H9 (cell line): ENCODE results near the gene FOXD4L6. TPM values are rescaled to one million over a fixed set of nuclear protein-coding genes. Genes with fewer than 3 reads are reported as not detected.
"Not testable (repeated sequence)": the region's sequence is repeated elsewhere in the genome, so short reads cannot be mapped to it uniquely, and the experiment has no call there.

Experiments
- DNase-seq: peaks from one replicate; pipeline ENCODE4 v3.0.0-alpha.2; 2017
- H2AFZ ChIP-seq: one replicate; pipeline ENCODE4 v1.6.1; 2013; ENCODE audit warnings: mild to moderate bottlenecking, low read length, control low read depth, moderate library complexity
- H2AK5ac ChIP-seq: 2 replicates; pipeline ENCODE4 v1.6.1; 2013; ENCODE audit warnings: low read length, control low read depth, mixed read lengths; ENCODE audit not compliant: insufficient read length
- H2BK120ac ChIP-seq: one replicate; pipeline ENCODE4 v1.6.1; 2013; ENCODE audit warnings: low read depth, mild to moderate bottlenecking, low read length, control low read depth, inconsistent platforms; ENCODE audit not compliant: poor library complexity, severe bottlenecking
- H2BK12ac ChIP-seq: 2 replicates; pipeline ENCODE4 v1.6.1; 2013; ENCODE audit warnings: low read length, control low read depth, mixed read lengths, low read depth; ENCODE audit not compliant: insufficient read length
- H2BK15ac ChIP-seq: 2 replicates; pipeline ENCODE4 v1.6.1; 2013; ENCODE audit warnings: low read depth, low read length, control low read depth
- H2BK20ac ChIP-seq: one replicate; pipeline ENCODE4 v1.6.1; 2013; ENCODE audit warnings: low read depth, mild to moderate bottlenecking, low read length, control low read depth, inconsistent platforms; ENCODE audit not compliant: poor library complexity, severe bottlenecking
- H2BK5ac ChIP-seq: 2 replicates; pipeline ENCODE4 v1.6.1; 2013; ENCODE audit warnings: low read length, control low read depth, mixed read lengths; ENCODE audit not compliant: insufficient read length
- H3K14ac ChIP-seq: 2 replicates; pipeline ENCODE4 v1.6.1; 2013; ENCODE audit warnings: low read length, control low read depth; ENCODE audit not compliant: insufficient read depth
- H3K18ac ChIP-seq: 2 replicates; pipeline ENCODE4 v1.6.1; 2013; ENCODE audit warnings: low read depth, mild to moderate bottlenecking, mixed read lengths, low read length, control low read depth; ENCODE audit not compliant: insufficient read length
- H3K23ac ChIP-seq: 2 replicates; pipeline ENCODE4 v1.6.1; 2013; ENCODE audit warnings: low read length, control low read depth, mixed read lengths, low read depth; ENCODE audit not compliant: insufficient read length
- H3K23me2 ChIP-seq: 2 replicates; pipeline ENCODE4 v1.6.1; 2013; ENCODE audit warnings: low read depth, mild to moderate bottlenecking, mixed read lengths, low read length, control low read depth; ENCODE audit not compliant: insufficient read length, poor library complexity, severe bottlenecking
- H3K27ac ChIP-seq: 2 replicates; pipeline ENCODE4 v1.5.1; 2013; ENCODE audit warnings: low read length, control low read depth, mixed read lengths, low read depth; ENCODE audit not compliant: insufficient read length
- H3K27me3 ChIP-seq: 2 replicates; pipeline ENCODE4 v1.6.1; 2013; ENCODE audit warnings: low read length, control low read depth, inconsistent platforms; ENCODE audit not compliant: insufficient read depth
- H3K4ac ChIP-seq: 2 replicates; pipeline ENCODE4 v1.6.1; 2013; ENCODE audit warnings: low read depth, mild to moderate bottlenecking, control low read depth, inconsistent platforms, low read length, moderate library complexity
- H3K4me1 ChIP-seq: 2 replicates; pipeline ENCODE4 v1.6.1; 2013; ENCODE audit warnings: low read length, control low read depth, inconsistent platforms; ENCODE audit not compliant: insufficient read depth
- H3K4me2 ChIP-seq: 2 replicates; pipeline ENCODE4 v1.6.1; 2013; ENCODE audit warnings: low read length, control low read depth, mixed read lengths; ENCODE audit not compliant: insufficient read length, insufficient read depth
- H3K56ac ChIP-seq: 2 replicates; pipeline ENCODE4 v1.6.1; 2013; ENCODE audit warnings: low read depth, mild to moderate bottlenecking, mixed read lengths, low read length, control low read depth; ENCODE audit not compliant: insufficient read length
- H3K79me1 ChIP-seq: 2 replicates; pipeline ENCODE4 v1.6.1; 2013; ENCODE audit warnings: low read depth, mild to moderate bottlenecking, moderate library complexity, low read length, control low read depth, inconsistent platforms; ENCODE audit not compliant: insufficient read depth, poor library complexity, severe bottlenecking
- H3K79me2 ChIP-seq: 2 replicates; pipeline ENCODE4 v1.6.1; 2013; ENCODE audit warnings: low read length, control low read depth, inconsistent platforms; ENCODE audit not compliant: insufficient read depth
- H3K9ac ChIP-seq: 2 replicates; pipeline ENCODE4 v1.6.1; 2013; ENCODE audit warnings: low read length, control low read depth, mixed read lengths; ENCODE audit not compliant: insufficient read length; ENCODE audit errors: extremely low read depth
- H3K9me3 ChIP-seq: one replicate; pipeline ENCODE4 v1.6.1; 2013; ENCODE audit warnings: low read depth, low read length, inconsistent platforms; ENCODE audit not compliant: control insufficient read depth
- H3T11ph ChIP-seq: one replicate; pipeline ENCODE4 v1.6.1; 2013; ENCODE audit warnings: mild to moderate bottlenecking, low read length, control low read depth, inconsistent platforms
- H4K20me1 ChIP-seq: one replicate; pipeline ENCODE4 v1.6.1; 2013; ENCODE audit not compliant: control insufficient read depth, insufficient read length, insufficient read depth
- H4K5ac ChIP-seq: 2 replicates; pipeline ENCODE4 v1.6.1; 2013; ENCODE audit warnings: low read depth, mild to moderate bottlenecking, mixed read lengths, low read length, control low read depth; ENCODE audit not compliant: insufficient read length
- H4K8ac ChIP-seq: replicated peaks from 2 replicates; pipeline ENCODE4 v1.6.1; 2013; ENCODE audit warnings: low read length, control low read depth, mixed read lengths, low read depth; ENCODE audit not compliant: insufficient read length
- H4K91ac ChIP-seq: 2 replicates; pipeline ENCODE4 v1.6.1; 2013; ENCODE audit warnings: low read depth, mild to moderate bottlenecking, moderate library complexity, mixed read lengths, low read length, control low read depth; ENCODE audit not compliant: insufficient read length
- H3K27ac Mint-ChIP-seq, 3 experiments: 2 replicates in 2 of 3; 3 replicates in 1 of 3; pipeline ENCODE4 v1.8.0; 2020 to 2021; ENCODE audit warnings: mixed read lengths in 3 of 3, mild to moderate bottlenecking in 1 of 3, moderate library complexity in 1 of 3
- H3K27me3 Mint-ChIP-seq: 2 replicates; pipeline ENCODE4 v1.8.0; 2021; ENCODE audit warnings: low read depth, mild to moderate bottlenecking, moderate library complexity, mixed read lengths
- H3K36me3 Mint-ChIP-seq, 3 experiments: 2 replicates in 2 of 3; 3 replicates in 1 of 3; pipeline ENCODE4 v1.8.0; 2020 to 2021; ENCODE audit warnings: low read depth in 3 of 3, mixed read lengths in 3 of 3; ENCODE audit not compliant: insufficient read depth in 1 of 3
- H3K4me1 Mint-ChIP-seq, 2 experiments: 2 replicates each; pipeline ENCODE4 v1.8.0; 2020; ENCODE audit warnings: mixed read lengths in 2 of 2
- H3K4me3 Mint-ChIP-seq, 2 experiments: 2 replicates in 1 of 2; 3 replicates in 1 of 2; pipeline ENCODE4 v1.8.0; 2020 to 2021; ENCODE audit warnings: mild to moderate bottlenecking in 2 of 2, mixed read lengths in 2 of 2, moderate library complexity in 1 of 2
- H3K9me3 Mint-ChIP-seq, 2 experiments: 2 replicates in 1 of 2; 3 replicates in 1 of 2; pipeline ENCODE4 v1.8.0; 2020; ENCODE audit warnings: mild to moderate bottlenecking in 2 of 2, mixed read lengths in 2 of 2, moderate library complexity in 1 of 2
- WGBS: extraction: QIAGEN DNeasy Blood & Tissue Kit; methylation state at CpG from one replicate; pipeline ENCODE4 v1.1.7; 2013; ENCODE audit warnings: missing lambda C conversion rate, low lambda C conversion rate, mixed read lengths; ENCODE audit not compliant: insufficient read length; ENCODE audit errors: extremely low coverage; 5-methylcytosine and 5-hydroxymethylcytosine counted together
- total RNA-seq: library from RNA; stranded (reverse); gene quantifications from 2 replicates; pipeline ENCODE4 v1.2.1, GENCODE V29; 2021

The FOXD4L6 gene
- total RNA-seq, 1 experiment from 2014 or later: 0.13 TPM

GRCh38 chr9:41095060-41095459, 33.4 kb downstream of the FOXD4L6 start:
- peaks cover 56% of the 10 kb centered on the region for H3K27me3 Mint-ChIP-seq

DNA sequence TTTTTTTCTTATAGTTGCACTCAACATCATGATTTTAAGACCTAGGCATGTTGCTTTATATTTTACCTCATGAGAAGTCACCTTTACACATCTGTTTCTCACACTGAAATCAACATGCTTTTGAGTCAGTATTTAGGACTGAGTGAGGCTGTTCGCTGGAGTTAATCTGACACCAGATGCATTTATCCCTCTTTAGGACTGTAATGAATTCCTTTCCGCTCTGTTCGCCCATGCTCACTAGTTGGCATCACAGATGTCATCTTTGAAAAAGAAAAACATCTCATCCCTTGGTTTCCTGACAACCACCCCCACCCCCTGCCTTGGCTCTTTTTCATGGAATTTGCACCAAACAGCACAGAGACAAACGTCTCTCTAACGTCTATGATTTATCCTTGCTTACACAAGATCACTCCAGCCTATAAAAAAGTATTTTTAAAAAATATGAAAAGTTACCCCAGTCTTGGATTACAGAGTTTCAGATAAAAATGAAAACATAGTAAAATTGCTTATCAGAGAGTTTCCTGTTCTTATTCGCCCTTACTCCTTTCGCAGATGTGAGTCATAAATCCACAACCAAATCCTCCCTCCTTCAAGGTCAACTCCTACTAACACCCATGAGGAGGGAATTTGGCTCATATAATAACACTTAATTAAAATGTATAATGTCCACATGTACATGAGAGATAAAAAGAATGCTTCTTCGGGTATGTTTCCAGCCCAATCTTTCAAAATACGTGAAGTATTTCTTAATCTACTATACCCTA, 34.3 kb downstream of the FOXD4L6 start:
- H3K4me1 ChIP-seq, H3K4ac ChIP-seq, H3K36me3 Mint-ChIP-seq, H4K5ac ChIP-seq, H4K91ac ChIP-seq, H3T11ph ChIP-seq, H3K9ac ChIP-seq, H2BK120ac ChIP-seq, H2BK12ac ChIP-seq, H3K23me2 ChIP-seq, H2AFZ ChIP-seq, H2BK15ac ChIP-seq, H3K23ac ChIP-seq, H2BK5ac ChIP-seq, H3K79me1 ChIP-seq, H4K20me1 ChIP-seq, H3K56ac ChIP-seq, H4K8ac ChIP-seq, H3K4me3 Mint-ChIP-seq, H3K79me2 ChIP-seq, DNase-seq, H3K14ac ChIP-seq, H2AK5ac ChIP-seq, H3K18ac ChIP-seq, H2BK20ac ChIP-seq, H3K27ac Mint-ChIP-seq, H3K4me1 Mint-ChIP-seq, H3K4me2 ChIP-seq, H3K27me3 ChIP-seq, H3K9me3 ChIP-seq, H3K27ac ChIP-seq: not testable (repeated sequence)
- H3K9me3 Mint-ChIP-seq: peaks cover 21 to 24% of the 10 kb centered on the region in 2 experiments
- WGBS: no CpG with 5 or more reads among the region's 9 CpGs
- H3K27me3 Mint-ChIP-seq: peaks cover 58% of the 10 kb centered on the region

More at GRCh38 chr9:41095060-41095459, 33.4 kb downstream of the FOXD4L6 start:
- not testable (repeated sequence) for H3T11ph ChIP-seq, H4K5ac ChIP-seq, H3K14ac ChIP-seq, H3K4me1 ChIP-seq, H2AK5ac ChIP-seq, H3K4me3 Mint-ChIP-seq, H3K27me3 ChIP-seq, H3K9ac ChIP-seq, DNase-seq, H4K91ac ChIP-seq, H2BK12ac ChIP-seq, H3K4me2 ChIP-seq, H3K23ac ChIP-seq, H4K8ac ChIP-seq, H3K56ac ChIP-seq, H3K4ac ChIP-seq, H2BK120ac ChIP-seq, H3K18ac ChIP-seq, H2BK15ac ChIP-seq, H2BK5ac ChIP-seq, H3K27ac Mint-ChIP-seq, H4K20me1 ChIP-seq, H3K79me1 ChIP-seq, H3K9me3 ChIP-seq, H3K36me3 Mint-ChIP-seq, H2AFZ ChIP-seq, H3K23me2 ChIP-seq, H3K79me2 ChIP-seq, H2BK20ac ChIP-seq, H3K4me1 Mint-ChIP-seq, H3K27ac ChIP-seq
- no CpG with 5 or more reads among the region's 2 CpGs for WGBS
- H3K9me3 Mint-ChIP-seq: peaks cover 22 to 24% of the 10 kb centered on the region in 2 experiments
